ENCODE measurements around the gene TASP1.
"Not testable (repeated sequence)": the region's sequence is repeated elsewhere in the genome, so short reads cannot be mapped to it uniquely, and the experiment has no call there.

Gene TASP1

GRCh38 chr20:13485576-13485975, 153.2 kb downstream of the TASP1 start:
- H2AFZ ChIP-seq (ENCODE audit: low read depth, low read length), result no peak overlapping the region
- no peak overlapping the region for H3K4me3 ChIP-seq (ENCODE audit: low read length)
- TF ChIP-seq EZH2phosphoT487 (IDR thresholded peaks at IDR 0.05; ENCODE audit: low read depth) (no peak), CTCF (IDR thresholded peaks at IDR 0.05; ENCODE audit: low read depth, low read length) (no peak)
- H4K20me1 ChIP-seq (ENCODE audit: insufficient read depth, low read length), result no peaks in the 10 kb centered on the region
- H3K27ac ChIP-seq (ENCODE audit: low read length), result no peak overlapping the region
- H3K9me3 ChIP-seq (ENCODE audit: insufficient read depth, low read length), result no peaks in the 10 kb centered on the region
- no peaks in the 10 kb centered on the region for H3K4me1 ChIP-seq (ENCODE audit: low read length)
- H3K4me2 ChIP-seq (ENCODE audit: low read length), result no peak overlapping the region
- H3K36me3 ChIP-seq (replicated peaks; ENCODE audit: low read depth, low read length), result peaks cover 11% of the 10 kb centered on the region
- H3K79me2 ChIP-seq (ENCODE audit: low read length), result no peaks in the 10 kb centered on the region
- H3K9ac ChIP-seq (ENCODE audit: low read length), result no peak overlapping the region
- no peaks in the 10 kb centered on the region for H3K27me3 ChIP-seq (ENCODE audit: low read depth, low read length)

- H3K4me3 ChIP-seq (ENCODE audit: low read length); H3K9ac ChIP-seq (ENCODE audit: low read length); H3K9me3 ChIP-seq (ENCODE audit: insufficient read depth, low read length); H3K27me3 ChIP-seq (ENCODE audit: low read depth, low read length); H2AFZ ChIP-seq (ENCODE audit: low read depth, low read length); H3K27ac ChIP-seq (ENCODE audit: low read length); H3K79me2 ChIP-seq (ENCODE audit: low read length); H4K20me1 ChIP-seq (ENCODE audit: insufficient read depth, low read length); H3K4me1 ChIP-seq (ENCODE audit: low read length); H3K4me2 ChIP-seq (ENCODE audit: low read length): not testable (repeated sequence)
- H3K36me3 ChIP-seq (replicated peaks; ENCODE audit: low read depth, low read length), result peaks cover 11% of the 10 kb centered on the region
Observed at GRCh38 chr20:13485019-13485418, 153.7 kb downstream of the TASP1 start.

GRCh38 chr20:13483472-13483871, 155.3 kb downstream of the TASP1 start:
- H3K4me2 ChIP-seq (ENCODE audit: low read length); H3K27ac ChIP-seq (ENCODE audit: low read length); H4K20me1 ChIP-seq (ENCODE audit: insufficient read depth, low read length); H3K9me3 ChIP-seq (ENCODE audit: insufficient read depth, low read length); H3K4me3 ChIP-seq (ENCODE audit: low read length); H2AFZ ChIP-seq (ENCODE audit: low read depth, low read length); H3K4me1 ChIP-seq (ENCODE audit: low read length); H3K79me2 ChIP-seq (ENCODE audit: low read length); H3K9ac ChIP-seq (ENCODE audit: low read length); H3K27me3 ChIP-seq (ENCODE audit: low read depth, low read length): not testable (repeated sequence)
- H3K36me3 ChIP-seq (replicated peaks; ENCODE audit: low read depth, low read length), result peaks cover 11% of the 10 kb centered on the region

- no peaks in the 10 kb centered on the region for H3K9me3 ChIP-seq (ENCODE audit: insufficient read depth, low read length)
- no peaks in the 10 kb centered on the region for H3K79me2 ChIP-seq (ENCODE audit: low read length)
- no peak overlapping the region for H3K4me2 ChIP-seq (ENCODE audit: low read length)
- TF ChIP-seq CTCF (IDR thresholded peaks at IDR 0.05; ENCODE audit: low read depth, low read length) (no peak), EZH2phosphoT487 (IDR thresholded peaks at IDR 0.05; ENCODE audit: low read depth) (no peak)
- H3K4me3 ChIP-seq (ENCODE audit: low read length), result no peak overlapping the region
- no peaks in the 10 kb centered on the region for H4K20me1 ChIP-seq (ENCODE audit: insufficient read depth, low read length)
- H3K27me3 ChIP-seq (ENCODE audit: low read depth, low read length), result no peaks in the 10 kb centered on the region
- H3K4me1 ChIP-seq (ENCODE audit: low read length), result no peaks in the 10 kb centered on the region
- H2AFZ ChIP-seq (ENCODE audit: low read depth, low read length), result no peak overlapping the region
- H3K9ac ChIP-seq (ENCODE audit: low read length), result no peak overlapping the region
- H3K36me3 ChIP-seq (replicated peaks; ENCODE audit: low read depth, low read length), result peaks cover 11% of the 10 kb centered on the region
- no peak overlapping the region for H3K27ac ChIP-seq (ENCODE audit: low read length)
Observed at GRCh38 chr20:13478366-13478765, 160.4 kb downstream of the TASP1 start.

- no peak for TF ChIP-seq CTCF (IDR thresholded peaks at IDR 0.05; ENCODE audit: low read depth, low read length)
- Histone ChIP-seq H4K20me1 (ENCODE audit: insufficient read depth, low read length) (no peaks in the 10 kb centered on the region), H3K4me2 (ENCODE audit: low read length) (no peak overlapping the region), H3K9me3 (ENCODE audit: insufficient read depth, low read length) (no peaks in the 10 kb centered on the region), H3K9ac (ENCODE audit: low read length) (no peak overlapping the region), H3K4me1 (ENCODE audit: low read length) (peaks cover 4% of the 10 kb centered on the region; the same call in 1 of the 2 replicates), H3K27ac (ENCODE audit: low read length) (no peak overlapping the region), H3K27me3 (ENCODE audit: low read depth, low read length) (no peaks in the 10 kb centered on the region), H3K79me2 (ENCODE audit: low read length) (no peaks in the 10 kb centered on the region), H3K4me3 (ENCODE audit: low read length) (no peak overlapping the region), H3K36me3 (replicated peaks; ENCODE audit: low read depth, low read length) (no peaks in the 10 kb centered on the region), H2AFZ (ENCODE audit: low read depth, low read length) (no peak overlapping the region)
Observed at GRCh38 chr20:13474467-13474866, 164.3 kb downstream of the TASP1 start.

Measured in OCI-LY3 (cell line).